Measurements from ENCODE around the gene TGIF1. TPM values are rescaled to one million over a fixed set of nuclear protein-coding genes. Genes with fewer than 3 reads are reported as not detected.
A peak's percentile ranks its signal among the peaks of the same experiment; 100 is the strongest.

TGIF1 gene
- total and polyA plus RNA-seq, 9 of the 15 experiments (the other 6 are each of a cell fraction or from before 2014, with no cell fraction given) = 16.1 to 77.7 (median 44.6) TPM

GRCh38 chr18:3447895-3448837, 1.8 kb upstream of the TGIF1 start (continued):
- peak; percentile 20 for TF ChIP-seq SMARCB1 (IDR thresholded peaks at IDR 0.05; ENCODE audit: insufficient read length, low read depth)
- TF ChIP-seq SMC3 (conservative IDR thresholded peaks at IDR 0.05; ENCODE audit: insufficient read depth, low read depth, low read length) = 0 out of 2 replicates have a peak, but pooled peaks have one; percentile 18
- TF ChIP-seq L3MBTL2 (IDR thresholded peaks at IDR 0.05) = no peak
- TF ChIP-seq LARP7 (IDR thresholded peaks at IDR 0.05) = no peak
- no peak for TF ChIP-seq ZNF551 (CRISPR knock-in tag; IDR thresholded peaks at IDR 0.05)
- TF ChIP-seq XRCC4 (IDR thresholded peaks at IDR 0.05; ENCODE audit: extremely low read depth, insufficient read depth, insufficient read length) = no peak
- no peak for TF ChIP-seq COPS2 (conservative IDR thresholded peaks at IDR 0.05)
- no peak for TF ChIP-seq SMARCA5 (IDR thresholded peaks at IDR 0.05)
- TF ChIP-seq MTF1 (CRISPR knock-in tag; IDR thresholded peaks at IDR 0.05; ENCODE audit: borderline replicate concordance) = no peak
- TF ChIP-seq PRMT5 (CRISPR knock-in tag; IDR thresholded peaks at IDR 0.05) = no peak
- peak; percentile 71 for TF ChIP-seq NFE2 (IDR thresholded peaks at IDR 0.05; ENCODE audit: low read depth)
- peak; percentile 16 to 68; a peak in 3 of 4 replicates for TF ChIP-seq TBL1XR1 (IDR thresholded peaks at IDR 0.05; ENCODE audit: low read length in 2 of 2)
- no peak for TF ChIP-seq ZNF444 (CRISPR knock-in tag; IDR thresholded peaks at IDR 0.05)
- TF ChIP-seq ZC3H4 (CRISPR knock-in tag; IDR thresholded peaks at IDR 0.05; ENCODE audit: borderline replicate concordance) = no peak
- TF ChIP-seq ZNF232 (CRISPR knock-in tag; IDR thresholded peaks at IDR 0.05) = no peak
- TF ChIP-seq ZEB2 (IDR thresholded peaks at IDR 0.05) = no peak
- TF ChIP-seq FOSL1 (tag; conservative IDR thresholded peaks at IDR 0.05) = no peak
- no peak for TF ChIP-seq SRSF9 (IDR thresholded peaks at IDR 0.05; ENCODE audit: borderline replicate concordance, low read depth, low read length)
- TF ChIP-seq ATF3 (IDR thresholded peaks at IDR 0.05) = no peak
- TF ChIP-seq ATF3 (CRISPR knock-in tag; conservative IDR thresholded peaks at IDR 0.05) = no peak; the same call in 1 of the 2 replicates
- no peak for TF ChIP-seq HSF4 (CRISPR knock-in tag; IDR thresholded peaks at IDR 0.05; ENCODE audit: borderline replicate concordance)

All from K562 (cell line).